GM18951 (cell line): ENCODE data around the gene GRIK4.
A peak's percentile ranks its signal among the peaks of the same experiment; 100 is the strongest.
"Not testable (repeated sequence)": the region's sequence is repeated elsewhere in the genome, so short reads cannot be mapped to it uniquely, and the experiment has no call there.

Source experiments
- POLR2A ChIP-seq: IDR thresholded peaks from 4 replicates; pipeline ENCODE4 v1.6.1; 2011; ENCODE audit warnings: mild to moderate bottlenecking; ENCODE audit not compliant: insufficient read length, insufficient read depth; ENCODE audit errors: extremely low read depth
- in situ Hi-C: fragments of 300-500 bp; cut with MboI; formaldehyde crosslinking; loops from one replicate; pipeline ENCODE4 v1.12.0; 2022; ENCODE audit warnings: low sequenced_read_pairs, mixed read lengths, inconsistent platforms; ENCODE audit not compliant: unreplicated experiment

GRIK4 gene

GRCh38 chr11:120606211-120607010 is 94.9 kb downstream of the GRIK4 start:
- no peak for TF ChIP-seq POLR2A
- in situ Hi-C loops, result no loop called here

GRCh38 chr11:120608061-120608460 is 96.5 kb downstream of the GRIK4 start:
- in situ Hi-C loops, result no loop called here
- TF ChIP-seq POLR2A, result no peak

GRCh38 chr11:120608760-120609211 is 97.2 kb downstream of the GRIK4 start:
- no peak for TF ChIP-seq POLR2A
- in situ Hi-C loops, result no loop called here

GRCh38 chr11:120610111-120610510 is 98.6 kb downstream of the GRIK4 start:
- in situ Hi-C loops, result no loop called here
- TF ChIP-seq POLR2A, result no peak

- TF ChIP-seq POLR2A, result no peak
- in situ Hi-C loops, result no loop called here
Measured at GRCh38 chr11:120611581-120611980, 100.0 kb downstream of the GRIK4 start.

- peak; percentile 58 for TF ChIP-seq POLR2A
- in situ Hi-C loops, result no loop called here
Measured at GRCh38 chr11:120612513-120613263, 101.1 kb downstream of the GRIK4 start.

GRCh38 chr11:120613264-120614226 is 102.0 kb downstream of the GRIK4 start:
- in situ Hi-C loops, result no loop called here
- TF ChIP-seq POLR2A, result peak; percentile 24

- in situ Hi-C loops, result no loop called here
- no peak for TF ChIP-seq POLR2A
Measured at GRCh38 chr11:120615391-120615790, 103.8 kb downstream of the GRIK4 start.

- no peak for TF ChIP-seq POLR2A
- in situ Hi-C loops, result no loop called here
Measured at GRCh38 chr11:120618399-120618798, 106.9 kb downstream of the GRIK4 start.

GRCh38 chr11:120622189-120622875 is 110.8 kb downstream of the GRIK4 start:
- in situ Hi-C loops, result no loop called here
- TF ChIP-seq POLR2A, result no peak

- in situ Hi-C loops, result not testable (repeated sequence)
Measured at GRCh38 chr11:120624992-120625391, 113.4 kb downstream of the GRIK4 start.

GRCh38 chr11:120625565-120625964 is 114.0 kb downstream of the GRIK4 start:
- TF ChIP-seq POLR2A, result no peak
- in situ Hi-C loops, result no loop called here

- in situ Hi-C loops, result no loop called here
- TF ChIP-seq POLR2A, result no peak
Measured at GRCh38 chr11:120626791-120627190, 115.2 kb downstream of the GRIK4 start.
